Stomach (tissue), 4 donors: Measurements from ENCODE around the gene HEPN1.

Experiments
- CTCF ChIP-seq, 7 experiments: fragments of 450-650 bp in 4 of 7; fragments of 200-600 bp in 3 of 7; sonication (generic) in 3 of 7; IDR thresholded peaks; one replicate each; pipeline ENCODE4 v1.5.1; 2016 to 2019; ENCODE audit warnings: antibody characterized with exemption in 7 of 7, control low read depth in 2 of 7, mild to moderate bottlenecking in 1 of 7
- EP300 ChIP-seq: sonication (generic); formaldehyde crosslinking; IDR thresholded peaks from one replicate; pipeline ENCODE4 v1.6.1; 2017; ENCODE audit warnings: antibody characterized with exemption
- POLR2A ChIP-seq, 4 donors: fragments of 450-650 bp; IDR thresholded peaks; one replicate each; pipeline ENCODE4 v1.6.1; 2016; ENCODE audit warnings: antibody characterized with exemption in 4 of 4, control low read depth in 2 of 4, mild to moderate bottlenecking in 1 of 4, moderate library complexity in 1 of 4
- POLR2AphosphoS5 ChIP-seq, 3 donors: sonication (generic); formaldehyde crosslinking; IDR thresholded peaks; one replicate each; pipeline ENCODE4 v1.6.1; 2016; ENCODE audit warnings: antibody characterized with exemption in 3 of 3

DNA sequence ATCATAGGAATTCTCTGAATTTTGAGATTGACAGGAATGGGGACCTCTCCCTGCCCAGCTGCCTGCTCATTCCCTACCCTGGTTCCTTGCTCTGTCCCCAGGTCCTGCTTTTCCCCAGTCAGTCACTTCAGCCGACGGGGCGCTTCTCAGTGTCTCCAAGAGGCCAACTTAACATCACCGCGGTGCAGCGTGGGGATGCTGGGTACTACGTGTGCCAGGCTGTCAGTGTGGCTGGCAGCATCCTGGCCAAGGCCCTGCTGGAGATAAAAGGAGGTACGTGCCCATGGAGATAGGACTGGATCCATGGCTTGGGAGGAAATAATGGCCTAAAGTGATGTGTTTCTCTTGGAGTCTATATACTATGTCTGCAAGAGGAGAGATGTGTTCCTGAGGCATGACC is 46.8 kb upstream of the HEPN1 start:
- no peak for TF ChIP-seq POLR2A (IDR thresholded peaks at IDR 0.05)
- no peak for TF ChIP-seq EP300
- no peak for TF ChIP-seq CTCF (IDR thresholded peaks at IDR 0.05)
- TF ChIP-seq POLR2AphosphoS5 (IDR thresholded peaks at IDR 0.05): no peak
